Measurements from ENCODE around the gene CCDC39.

CCDC39 gene

DNA sequence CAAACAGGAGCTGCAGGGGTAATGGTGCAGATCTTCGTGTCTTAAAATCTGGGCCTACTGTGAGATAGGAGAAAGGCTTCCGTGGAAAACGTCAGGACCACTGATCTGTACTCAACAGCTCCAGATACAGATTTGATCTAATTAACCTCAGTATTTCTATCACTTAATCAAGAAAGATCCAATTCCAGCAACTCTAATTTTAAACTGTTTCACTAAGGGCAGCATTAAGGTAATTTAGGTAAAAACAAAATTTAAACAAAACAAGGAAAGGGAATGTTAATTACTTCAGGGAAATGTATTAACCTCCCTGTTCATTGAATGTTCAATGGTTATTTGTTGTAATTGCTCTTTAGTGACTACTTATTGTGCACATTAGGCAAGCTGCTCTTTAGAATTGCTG is 103.7 kb downstream of the CCDC39 start:
- Histone ChIP-seq H3K27me3 (ENCODE audit: control insufficient read depth, insufficient read depth, low read length) (no peaks in the 10 kb centered on the region), H3K9ac (ENCODE audit: low read length) (no peak overlapping the region), H3K4me1 (ENCODE audit: control insufficient read depth, insufficient read depth, low read length) (no peaks in the 10 kb centered on the region), H3K4me3 (ENCODE audit: low read length) (no peak overlapping the region), H3K36me3 (ENCODE audit: control insufficient read depth, insufficient read depth, low read length) (no peaks in the 10 kb centered on the region), H3K9me3 (ENCODE audit: control insufficient read depth, low read length) (no peaks in the 10 kb centered on the region)

DNA sequence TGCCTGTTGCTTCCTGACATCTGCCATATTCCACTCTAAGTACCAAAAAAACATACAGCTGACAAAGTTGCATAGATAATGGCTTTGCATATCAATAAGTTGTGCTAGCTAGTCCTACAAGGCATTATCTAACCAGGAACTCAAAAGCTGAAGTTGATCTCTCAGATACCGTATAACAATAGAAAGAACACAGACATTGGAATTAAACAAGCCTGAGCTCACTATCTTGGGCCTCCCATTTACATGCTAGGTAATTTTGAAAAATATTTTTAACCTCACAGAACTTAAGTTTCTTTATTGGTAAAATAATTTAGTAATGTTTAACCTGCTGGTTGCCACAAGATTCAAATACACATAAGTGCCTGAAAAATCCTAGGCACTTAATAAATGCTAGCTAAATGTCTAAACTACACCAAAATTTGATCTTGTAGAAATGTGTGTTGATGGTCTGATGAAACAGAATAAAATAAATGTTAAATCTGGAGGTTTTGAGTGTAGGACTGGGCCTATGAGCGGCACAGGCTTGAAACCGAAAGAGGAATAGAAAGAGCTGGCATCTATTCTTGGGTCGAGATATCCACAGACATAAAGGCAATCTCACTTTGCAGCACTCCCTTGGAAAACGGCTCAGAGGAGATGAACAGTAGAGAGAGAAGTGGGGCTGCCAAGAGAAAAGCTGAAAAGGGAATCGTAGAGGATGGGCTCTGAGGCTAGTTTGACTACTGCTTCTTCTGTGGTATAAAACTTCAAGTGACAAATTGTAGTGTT is 107.3 kb downstream of the CCDC39 start:
- H3K27me3 ChIP-seq (ENCODE audit: control insufficient read depth, insufficient read depth, low read length), result no peaks in the 10 kb centered on the region
- no peak overlapping the region for H3K9ac ChIP-seq (ENCODE audit: low read length)
- no peaks in the 10 kb centered on the region for H3K36me3 ChIP-seq (ENCODE audit: control insufficient read depth, insufficient read depth, low read length)
- no peak overlapping the region for H3K4me3 ChIP-seq (ENCODE audit: low read length)
- no peaks in the 10 kb centered on the region for H3K9me3 ChIP-seq (ENCODE audit: control insufficient read depth, low read length)
- no peaks in the 10 kb centered on the region for H3K4me1 ChIP-seq (ENCODE audit: control insufficient read depth, insufficient read depth, low read length)

DNA sequence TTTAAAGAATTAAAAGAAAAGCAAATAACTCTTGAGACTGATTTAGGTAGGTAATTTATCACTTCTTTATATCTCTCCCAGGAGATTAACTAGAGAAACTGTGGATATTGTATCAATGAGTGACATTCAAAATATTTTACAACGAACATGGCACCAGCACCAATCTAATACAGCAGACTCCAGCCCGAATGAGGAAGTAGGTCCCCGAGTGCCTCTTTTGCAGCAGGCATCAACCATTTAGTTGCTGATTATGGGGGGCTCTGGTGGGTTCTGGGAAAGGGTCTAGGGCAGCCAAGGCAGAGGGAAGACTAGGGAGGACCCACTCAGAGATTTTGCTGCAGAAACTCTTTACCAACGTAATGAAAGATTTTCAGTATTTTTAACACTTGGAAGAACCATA is 109.1 kb downstream of the CCDC39 start:
- Histone ChIP-seq H3K36me3 (ENCODE audit: control insufficient read depth, insufficient read depth, low read length) (no peaks in the 10 kb centered on the region), H3K27me3 (ENCODE audit: control insufficient read depth, insufficient read depth, low read length) (no peaks in the 10 kb centered on the region), H3K9me3 (ENCODE audit: control insufficient read depth, low read length) (no peaks in the 10 kb centered on the region), H3K4me3 (ENCODE audit: low read length) (no peak overlapping the region), H3K9ac (ENCODE audit: low read length) (no peak overlapping the region), H3K4me1 (ENCODE audit: control insufficient read depth, insufficient read depth, low read length) (no peaks in the 10 kb centered on the region)

DNA sequence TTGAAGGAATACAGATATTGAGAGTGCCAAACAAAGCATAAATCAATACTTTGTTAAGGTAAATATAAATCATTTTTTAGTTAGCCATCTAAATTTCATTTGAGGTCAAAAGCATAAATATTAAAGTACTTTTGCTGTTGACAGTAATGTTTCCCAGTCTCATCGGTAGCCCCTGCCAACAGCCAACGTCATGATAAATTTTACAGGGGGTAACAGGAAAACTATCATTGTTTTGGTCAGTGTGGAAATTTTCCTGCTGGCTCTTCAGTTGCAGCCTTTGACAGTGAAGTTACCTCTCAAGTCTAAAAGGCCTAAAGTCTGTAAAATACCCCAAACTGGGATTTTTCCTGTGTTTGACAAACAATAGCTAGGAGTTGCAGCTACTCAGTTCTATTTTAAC is 114.6 kb downstream of the CCDC39 start:
- H3K4me1 ChIP-seq (ENCODE audit: control insufficient read depth, insufficient read depth, low read length), result no peaks in the 10 kb centered on the region
- H3K9me3 ChIP-seq (ENCODE audit: control insufficient read depth, low read length), result no peaks in the 10 kb centered on the region

More for the DNA sequence above, 114.6 kb downstream of the CCDC39 start:
- Histone ChIP-seq H3K27me3 (ENCODE audit: control insufficient read depth, insufficient read depth, low read length) (no peaks in the 10 kb centered on the region), H3K9ac (ENCODE audit: low read length) (no peak overlapping the region), H3K4me3 (ENCODE audit: low read length) (no peak overlapping the region), H3K36me3 (ENCODE audit: control insufficient read depth, insufficient read depth, low read length) (no peaks in the 10 kb centered on the region)
